Fibroblast of villous mesenchyme (primary cell): Measurements from ENCODE around the gene RAB23. TPM values are rescaled to one million over a fixed set of nuclear protein-coding genes. Genes with fewer than 3 reads are reported as not detected.

Experiments used
- DNase-seq: peaks from one replicate; pipeline ENCODE4 v3.0.0-alpha.2; 2010; ENCODE audit warnings: low read depth
- H3K4me3 ChIP-seq: 2 replicates; pipeline ENCODE4 v1.5.1; 2011; ENCODE audit warnings: low read depth, mild to moderate bottlenecking, low read length
- CTCF ChIP-seq: IDR thresholded peaks from 2 replicates; pipeline ENCODE4 v1.5.1; 2012; ENCODE audit warnings: low read depth, mild to moderate bottlenecking, low read length; ENCODE audit not compliant: insufficient read depth
- total RNA-seq: library from RNA; depleted of rRNA; stranded (reverse); fragments of >200 nt; gene quantifications from 2 replicates; pipeline ENCODE4 v1.2.3, GENCODE V29; 2012

The RAB23 gene
- total RNA-seq, 1 donor: 58.7 TPM

GRCh38 chr6:57220083-57220703 is 1.9 kb downstream of the RAB23 start:
- no peak for TF ChIP-seq CTCF
- H3K4me3 ChIP-seq: peak overlapping the region; percentile 94
- DNase-seq: no peak

- H3K4me3 ChIP-seq: peak overlapping the region; percentile 4
- TF ChIP-seq CTCF: no peak
These were observed 4.8 kb downstream of the RAB23 start for GRCh38 chr6:57217270-57217669.

GRCh38 chr6:57216235-57217101 is 5.6 kb downstream of the RAB23 start:
- DNase-seq: peak; percentile 79

More at GRCh38 chr6:57217270-57217669, 4.8 kb downstream of the RAB23 start:
- DNase-seq: no peak

GRCh38 chr6:57215260-57215659 is 6.8 kb downstream of the RAB23 start:
- no peak for DNase-seq
- no peak for TF ChIP-seq CTCF
- H3K4me3 ChIP-seq: no peak overlapping the region

More at GRCh38 chr6:57216235-57217101, 5.6 kb downstream of the RAB23 start:
- peak overlapping the region; percentile 2 for H3K4me3 ChIP-seq
- peak; percentile 11 for TF ChIP-seq CTCF

GRCh38 chr6:57210060-57210459 is 12.0 kb downstream of the RAB23 start:
- TF ChIP-seq CTCF: no peak
- no peak overlapping the region for H3K4me3 ChIP-seq
- DNase-seq: no peak

- no peak for TF ChIP-seq CTCF
- peak; percentile 34 for DNase-seq
- H3K4me3 ChIP-seq: no peak overlapping the region
These were observed 13.1 kb downstream of the RAB23 start for GRCh38 chr6:57209030-57209429.
